Calu3 (cell line): ENCODE data around the gene GRIA1. TPM values are rescaled to one million over a fixed set of nuclear protein-coding genes. Genes with fewer than 3 reads are reported as not detected.

ENCODE experiments used
- BruUV-seq: library from RNA; stranded (reverse); fragments of 400-500 nt; replicated peaks from 2 replicates; lab custom pipeline; 2021; lab: Mats Ljungman, UMichigan
- CTCF ChIA-PET: fragments of 300-600 bp; sonication (Branson Sonifier 250); formaldehyde crosslinking; loops from one replicate; lab custom pipeline; 2022; ENCODE audit warnings: antibody characterized with exemption; lab: Charles Lee
- DNase-seq: peaks from one replicate; pipeline ENCODE4 v3.0.0; 2022
- H3K27ac Mint-ChIP-seq: one replicate; pipeline ENCODE4 v1.8.0; 2022; ENCODE audit warnings: mixed read lengths; ENCODE audit not compliant: unreplicated experiment
- H3K27me3 Mint-ChIP-seq: one replicate; pipeline ENCODE4 v1.8.0; 2022; ENCODE audit warnings: mixed read lengths; ENCODE audit not compliant: unreplicated experiment
- H3K36me3 Mint-ChIP-seq: one replicate; pipeline ENCODE4 v1.8.0; 2022; ENCODE audit warnings: mild to moderate bottlenecking, moderate library complexity, mixed read lengths; ENCODE audit not compliant: insufficient read depth, unreplicated experiment
- H3K4me1 Mint-ChIP-seq: one replicate; pipeline ENCODE4 v1.8.0; 2022; ENCODE audit warnings: mild to moderate bottlenecking, low read depth, mixed read lengths; ENCODE audit not compliant: unreplicated experiment
- H3K4me3 Mint-ChIP-seq: one replicate; pipeline ENCODE4 v1.8.0; 2022; ENCODE audit warnings: mild to moderate bottlenecking, low read depth, moderate library complexity, mixed read lengths; ENCODE audit not compliant: unreplicated experiment
- H3K9me3 Mint-ChIP-seq: one replicate; pipeline ENCODE4 v1.8.0; 2022; ENCODE audit warnings: low read depth, mixed read lengths; ENCODE audit not compliant: unreplicated experiment
- CTCF ChIP-seq: fragments of 200-600 bp; IDR thresholded peaks from one replicate; pipeline ENCODE4 v1.8.0; 2022; ENCODE audit warnings: antibody characterized with exemption; ENCODE audit not compliant: unreplicated experiment
- intact Hi-C: fragments of 100-400 bp; cut with micrococcal nuclease; formaldehyde crosslinking; loops from one replicate; pipeline ENCODE4 v1.10.0; 2022; ENCODE audit not compliant: unreplicated experiment
- total RNA-seq: library from RNA; stranded (reverse); gene quantifications from 2 replicates; pipeline ENCODE4 v1.2.3, GENCODE V29; 2022

The GRIA1 gene
- total RNA-seq, 1 experiment from 2014 or later: not detected

GRCh38 chr5:153797484-153797883, 307.0 kb downstream of the GRIA1 start:
- no peak for TF ChIP-seq CTCF
- DNase-seq: no peak
- intact Hi-C loops: no loop called here
- H3K36me3 Mint-ChIP-seq: no peaks in the 10 kb centered on the region
- no peak overlapping the region for H3K4me3 Mint-ChIP-seq
- peaks cover 8% of the 10 kb centered on the region for H3K9me3 Mint-ChIP-seq
- CTCF ChIA-PET: no interaction called here
- no peaks in the 10 kb centered on the region for H3K4me1 Mint-ChIP-seq
- no peak overlapping the region for H3K27ac Mint-ChIP-seq
- H3K27me3 Mint-ChIP-seq: peaks cover 17% of the 10 kb centered on the region
- BruUV-seq: no TSS peak

- peaks cover 8% of the 10 kb centered on the region for H3K9me3 Mint-ChIP-seq
- CTCF ChIA-PET: no interaction called here
- H3K27me3 Mint-ChIP-seq: peaks cover 30% of the 10 kb centered on the region
- no peak for TF ChIP-seq CTCF
- no peak for DNase-seq
- H3K4me1 Mint-ChIP-seq: no peaks in the 10 kb centered on the region
- intact Hi-C loops: no loop called here
- no peak overlapping the region for H3K4me3 Mint-ChIP-seq
- no peaks in the 10 kb centered on the region for H3K36me3 Mint-ChIP-seq
- no TSS peak for BruUV-seq
- H3K27ac Mint-ChIP-seq: no peak overlapping the region
Observed at GRCh38 chr5:153798830-153799229, 308.4 kb downstream of the GRIA1 start.

GRCh38 chr5:153799466-153799865, 309.0 kb downstream of the GRIA1 start:
- H3K9me3 Mint-ChIP-seq: peaks cover 8% of the 10 kb centered on the region
- CTCF ChIA-PET: no interaction called here
- no peak for TF ChIP-seq CTCF
- no TSS peak for BruUV-seq
- no peak for DNase-seq
- intact Hi-C loops: no loop called here
- no peak overlapping the region for H3K27ac Mint-ChIP-seq
- H3K27me3 Mint-ChIP-seq: peaks cover 30% of the 10 kb centered on the region
- no peak overlapping the region for H3K4me3 Mint-ChIP-seq
- H3K36me3 Mint-ChIP-seq: no peaks in the 10 kb centered on the region
- no peaks in the 10 kb centered on the region for H3K4me1 Mint-ChIP-seq

- no peaks in the 10 kb centered on the region for H3K36me3 Mint-ChIP-seq
- H3K27me3 Mint-ChIP-seq: peaks cover 28% of the 10 kb centered on the region
- intact Hi-C loops: no loop called here
- no peak for DNase-seq
- no peak overlapping the region for H3K4me3 Mint-ChIP-seq
- CTCF ChIA-PET: no interaction called here
- no peak overlapping the region for H3K27ac Mint-ChIP-seq
- peaks cover 3% of the 10 kb centered on the region for H3K9me3 Mint-ChIP-seq
- no peaks in the 10 kb centered on the region for H3K4me1 Mint-ChIP-seq
- no TSS peak for BruUV-seq
- no peak for TF ChIP-seq CTCF
Observed at GRCh38 chr5:153802050-153802821, 311.8 kb downstream of the GRIA1 start.
